Kasumi-1 (cell line): ENCODE results near the gene FLNB.
A peak's percentile ranks its signal among the peaks of the same experiment; 100 is the strongest.
"Not testable (repeated sequence)": the region's sequence is repeated elsewhere in the genome, so short reads cannot be mapped to it uniquely, and the experiment has no call there.

Experiments
- DNase-seq, 2 experiments: peaks; one replicate each; lab custom pipeline; 2025; lab: John Stamatoyannopoulos, UW

FLNB gene

DNA sequence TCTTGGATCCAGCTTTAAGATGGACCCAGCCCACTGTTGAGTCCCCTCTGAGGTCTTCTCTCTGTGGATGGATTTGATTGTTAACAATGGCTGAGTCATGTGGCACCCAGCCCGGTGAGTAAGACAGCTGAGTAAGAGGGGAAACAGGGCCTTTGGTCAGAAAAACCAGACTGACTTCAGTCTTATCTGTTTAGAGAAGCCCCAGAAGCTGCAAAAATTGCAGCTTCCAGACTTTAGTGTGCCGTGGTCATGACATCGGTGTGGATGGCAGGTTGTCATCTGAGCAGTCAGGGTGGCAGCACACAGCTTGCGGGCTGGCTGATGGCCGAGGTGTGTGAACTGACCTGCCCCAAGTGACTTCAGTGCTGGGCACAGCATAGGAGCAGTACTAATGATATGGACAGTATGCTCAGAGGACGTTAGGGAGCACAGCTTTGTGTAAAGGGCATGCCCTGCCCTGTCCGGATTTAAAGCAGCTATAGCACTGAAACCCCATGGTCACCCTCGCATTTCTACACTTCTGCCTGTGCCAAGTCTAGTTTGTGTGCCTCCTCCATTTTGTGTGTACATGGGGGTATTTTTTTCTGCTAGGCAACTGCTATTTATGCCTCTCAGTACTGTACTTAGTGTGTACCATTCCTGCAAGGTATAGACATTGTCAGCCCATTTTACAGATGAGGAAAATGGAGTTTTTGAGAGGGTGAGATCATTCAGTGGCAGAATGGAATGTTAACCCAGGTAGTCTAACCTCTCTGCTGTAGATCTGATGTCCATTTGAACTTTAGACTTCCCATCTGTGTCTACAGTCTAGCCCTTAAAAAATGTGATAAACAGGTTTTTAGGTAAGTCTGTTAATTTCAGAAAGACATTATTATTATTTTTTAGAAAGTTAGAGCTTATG lies 44.4 kb downstream of the FLNB start:
- DNase-seq, result peak; percentile 22 to 47

DNA sequence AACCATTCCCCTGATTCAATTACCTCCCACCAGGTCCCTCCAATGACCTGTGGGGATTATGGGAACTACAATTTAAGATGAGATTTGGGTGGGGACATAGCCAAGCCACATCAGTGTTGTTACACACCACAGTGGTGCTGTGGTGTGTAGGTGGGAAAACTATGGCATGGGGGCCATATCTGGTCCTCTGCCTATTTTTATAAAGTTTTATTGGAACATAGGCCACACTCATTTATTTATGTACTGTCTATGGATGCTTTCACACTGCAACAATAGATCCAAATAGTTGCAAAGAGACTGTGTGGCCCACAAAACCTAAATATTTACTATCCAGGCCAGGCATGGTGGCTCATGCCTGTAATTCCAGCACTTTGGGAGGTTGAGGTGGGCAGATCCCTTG lies 46.4 kb downstream of the FLNB start:
- DNase-seq, result no peak

DNA sequence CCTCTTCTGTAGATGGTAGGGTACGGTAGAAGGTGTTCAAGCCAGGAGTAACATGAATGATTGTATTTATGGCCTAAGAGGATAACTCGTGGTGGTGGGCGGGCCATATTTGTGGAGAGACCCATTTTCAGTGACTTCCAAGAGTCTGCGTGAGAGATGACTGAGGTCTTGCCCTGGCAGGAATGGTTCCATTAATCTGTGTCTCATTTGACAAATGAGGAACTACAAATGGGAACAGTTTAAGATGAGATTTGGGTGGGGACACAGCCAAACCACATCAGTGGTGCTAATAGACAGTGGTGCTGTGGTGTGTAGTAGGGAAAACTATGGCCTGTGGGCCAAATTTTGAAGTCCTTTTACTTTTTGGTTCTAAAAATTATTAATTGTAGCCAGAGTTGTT lies 47.1 kb downstream of the FLNB start:
- peak in 1 of 2 experiments; percentile 5 for DNase-seq

DNA sequence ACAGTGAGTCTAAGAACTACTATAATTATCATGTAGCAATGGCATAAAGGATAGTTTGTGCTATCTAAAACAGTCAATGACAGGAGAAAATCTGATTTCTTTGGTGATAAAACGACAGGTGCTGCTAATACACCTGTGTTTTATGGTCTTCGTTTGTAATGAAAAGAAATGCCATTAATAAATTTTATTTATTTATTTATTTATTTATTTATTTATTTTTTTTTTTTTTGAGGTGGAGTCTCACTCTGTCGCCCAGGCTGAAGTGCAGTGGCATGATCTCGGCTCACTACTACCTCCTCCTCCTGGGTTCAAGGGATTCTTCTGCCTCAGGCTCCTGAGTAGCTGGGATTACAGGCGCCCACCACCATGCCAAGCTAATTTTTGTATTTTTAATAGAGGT lies 47.7 kb downstream of the FLNB start:
- DNase-seq, result not testable (repeated sequence)

DNA sequence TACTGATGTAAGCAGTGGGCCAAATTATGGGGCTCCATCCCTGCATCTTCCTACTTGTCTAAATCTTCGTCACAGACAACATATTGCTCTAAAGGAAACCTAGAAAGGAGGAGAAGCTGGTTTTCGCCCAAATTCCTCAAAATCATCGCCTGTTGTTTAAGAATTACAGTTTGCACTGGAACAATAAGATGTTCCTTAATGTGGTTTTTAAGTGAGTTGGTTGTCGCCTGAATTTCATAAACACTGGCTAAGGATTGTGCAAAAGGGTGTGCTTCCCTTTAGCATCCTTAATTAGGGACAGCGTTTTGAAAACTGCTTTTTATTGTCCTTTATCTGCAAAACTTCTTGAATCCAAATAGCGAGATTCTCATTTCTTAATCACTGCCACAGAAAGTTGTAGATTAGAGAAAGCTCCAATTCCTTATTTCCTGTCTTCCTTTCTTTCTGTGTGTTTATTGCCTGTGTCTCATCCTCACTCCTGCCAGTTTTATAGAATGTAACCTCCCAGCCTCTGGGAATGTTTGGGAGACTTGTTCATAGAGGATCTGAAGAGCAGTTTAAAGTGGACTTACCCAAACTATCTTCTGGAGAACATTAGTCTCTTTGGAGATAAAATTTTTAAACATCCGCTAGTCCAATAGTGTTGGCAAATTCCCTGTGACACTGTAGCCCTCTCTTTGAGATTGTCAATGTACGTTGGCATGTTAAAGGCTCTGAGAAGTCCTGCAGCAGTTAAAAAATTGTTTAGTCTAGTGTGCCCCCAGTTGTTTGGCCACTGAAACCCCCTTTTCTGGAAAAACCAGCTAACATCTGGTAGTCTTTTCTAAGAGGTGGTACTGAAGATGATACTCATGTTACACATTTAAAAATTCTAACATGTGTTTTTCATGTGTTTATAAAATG lies 50.4 kb downstream of the FLNB start:
- DNase-seq, result no peak

DNA sequence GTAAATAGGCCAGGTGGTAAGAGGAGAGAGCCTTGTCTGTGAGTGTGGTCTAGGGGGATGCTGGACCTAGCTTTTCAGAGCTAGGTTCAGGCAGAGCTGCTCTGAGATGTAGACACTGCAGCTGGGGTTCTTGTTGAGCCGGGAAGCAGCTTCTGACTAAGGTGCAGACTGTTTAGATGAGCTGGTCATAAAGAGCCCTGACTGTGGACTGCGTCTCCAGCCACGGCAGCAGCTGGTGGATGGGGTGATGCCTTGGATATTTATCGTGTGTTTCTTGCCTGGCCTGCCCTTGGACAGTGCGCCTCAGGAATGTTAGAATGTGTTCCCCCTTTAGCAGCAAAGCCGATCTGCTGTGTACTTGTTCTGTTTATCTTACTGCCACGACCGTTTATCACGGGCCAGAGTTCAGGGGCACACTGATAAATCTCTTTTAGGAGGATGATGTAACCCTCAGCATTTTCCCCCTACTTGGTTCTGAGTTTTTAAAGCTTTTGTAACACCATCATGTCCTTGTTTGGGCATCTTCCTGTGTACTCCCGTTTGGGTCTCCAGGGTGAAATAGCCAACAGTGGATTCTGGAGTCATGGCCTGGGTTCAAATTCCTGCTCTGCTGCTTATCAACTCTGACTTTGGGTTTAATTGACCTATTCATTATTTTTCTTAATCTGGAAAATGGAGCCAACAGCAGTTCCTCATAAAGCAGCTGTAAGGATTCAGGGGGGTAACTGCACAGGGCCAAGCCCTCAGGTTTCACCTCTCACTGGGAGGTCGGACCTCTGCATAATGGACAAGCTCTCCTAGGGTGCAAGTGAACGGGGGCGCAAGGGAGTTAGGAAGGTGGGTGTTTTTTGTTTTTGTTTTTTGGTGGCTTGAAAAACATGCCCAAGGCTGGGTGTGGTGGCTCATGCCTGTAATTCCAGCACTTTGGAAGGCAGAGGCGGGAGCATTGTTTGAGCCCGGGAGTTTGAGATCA lies 51.4 kb downstream of the FLNB start:
- no peak for DNase-seq

DNA sequence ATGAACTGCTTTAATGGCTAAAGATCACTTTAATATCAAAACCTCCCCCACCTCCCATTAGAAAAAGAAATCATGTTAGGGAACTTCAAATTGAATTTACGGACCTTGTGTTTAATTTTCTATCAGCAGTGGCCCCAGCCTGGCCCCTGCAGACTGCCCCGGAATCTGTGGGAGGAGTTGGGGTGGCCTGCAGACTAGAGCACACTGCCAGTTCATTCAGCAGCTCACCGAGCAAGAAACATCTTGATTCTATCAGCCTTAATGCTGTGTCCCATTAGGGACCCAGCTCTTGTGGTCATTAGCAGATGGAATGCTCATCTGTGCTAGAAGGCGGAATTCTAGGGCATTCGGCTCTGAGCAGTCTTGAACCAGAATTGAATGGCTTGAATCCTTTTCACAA lies 54.2 kb downstream of the FLNB start:
- no peak for DNase-seq

DNA sequence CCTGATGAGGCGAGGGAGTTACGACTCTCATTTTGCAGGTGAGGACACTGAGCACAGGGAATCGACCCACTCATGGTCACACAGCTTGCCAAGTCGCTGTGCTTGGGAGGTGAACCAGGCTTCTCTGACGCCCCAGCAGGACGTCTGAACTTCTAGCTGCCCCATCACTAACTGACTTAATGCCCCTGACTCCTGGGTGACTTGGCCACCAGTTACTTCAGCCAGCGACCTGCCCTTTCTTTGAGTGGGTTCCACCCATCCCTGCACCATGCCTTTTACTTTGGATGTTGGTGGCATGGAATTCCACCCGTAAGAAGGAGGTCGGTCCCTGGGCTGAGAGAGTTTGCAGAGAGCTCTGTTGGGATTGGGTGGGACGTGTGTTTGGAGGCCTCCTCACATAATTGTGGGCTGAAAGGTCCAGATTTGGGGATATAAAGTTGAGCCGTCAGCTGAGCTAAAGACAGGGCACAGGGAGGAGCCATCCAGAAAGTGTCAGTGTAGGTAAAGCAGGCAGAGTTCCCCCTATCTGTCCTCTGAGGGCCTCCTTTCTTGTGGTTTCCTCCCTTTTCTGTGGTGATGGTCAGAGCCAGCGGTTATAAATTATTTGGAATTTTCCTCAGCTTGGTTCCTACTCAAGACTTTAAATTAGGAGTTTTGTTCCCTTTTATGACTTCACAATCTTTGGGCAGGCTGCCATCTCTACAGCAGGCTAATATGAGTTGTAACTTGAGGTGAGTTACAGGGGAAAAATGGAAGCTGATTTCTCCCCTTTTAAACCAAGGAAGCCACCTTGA lies 55.0 kb downstream of the FLNB start:
- DNase-seq, result peak; percentile 54 to 58

DNA sequence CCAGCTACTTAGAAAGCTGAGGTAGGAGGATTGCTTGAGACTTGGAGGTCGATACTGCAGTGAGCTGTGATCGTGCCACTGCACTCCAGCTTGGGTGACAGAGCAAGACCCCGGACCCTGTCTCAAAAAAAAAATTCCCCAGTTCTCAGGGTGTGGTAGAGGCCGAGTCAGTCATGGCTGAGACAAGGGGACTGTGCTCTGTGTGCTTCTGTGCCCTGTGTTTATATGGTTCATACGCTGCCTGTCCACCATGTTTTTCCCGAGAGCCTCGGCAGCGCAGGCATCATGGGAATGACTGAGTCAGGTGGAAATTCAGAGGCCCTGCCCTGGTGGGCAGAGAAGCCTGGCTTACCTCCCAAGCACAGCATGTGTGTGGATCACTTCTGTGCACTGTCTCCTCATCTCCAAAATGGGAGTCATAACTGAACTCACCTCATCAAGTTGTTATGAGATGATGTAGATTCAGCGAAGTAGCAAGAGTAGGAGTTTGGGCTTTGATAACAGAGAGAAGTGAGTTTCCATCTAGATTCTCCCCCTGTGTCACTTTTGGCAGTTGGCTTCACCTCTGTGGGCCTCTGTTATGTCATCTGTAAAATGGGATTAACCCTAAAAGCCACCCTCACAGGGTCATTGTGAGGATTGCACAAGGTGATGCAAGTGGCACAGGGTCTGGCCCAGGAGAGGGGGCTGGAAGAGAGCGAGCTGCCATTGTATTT lies 56.9 kb downstream of the FLNB start:
- no peak for DNase-seq

DNA sequence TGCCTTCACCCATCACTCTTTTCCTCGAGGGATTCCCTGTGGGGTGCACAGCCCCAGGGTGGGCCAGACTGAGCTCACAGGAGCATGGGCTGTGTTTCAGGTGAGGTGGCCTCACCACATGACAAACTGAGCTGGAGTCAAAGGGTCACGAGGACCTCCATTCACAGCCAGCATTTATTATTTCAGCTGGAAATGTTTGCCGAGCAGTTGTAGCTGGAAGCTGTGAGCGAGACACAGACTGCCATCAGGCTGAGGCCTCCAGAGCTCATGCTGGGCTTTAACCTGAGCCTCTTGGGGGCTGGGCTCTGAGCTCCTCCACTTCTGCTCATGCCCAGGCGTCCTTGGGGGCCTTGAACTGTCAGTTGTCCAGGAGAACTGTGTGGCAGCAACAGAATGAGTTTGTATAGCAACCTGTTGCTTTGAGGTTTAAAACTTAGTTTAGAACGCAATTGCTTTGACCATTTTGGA lies 57.5 kb downstream of the FLNB start:
- no peak for DNase-seq

DNA sequence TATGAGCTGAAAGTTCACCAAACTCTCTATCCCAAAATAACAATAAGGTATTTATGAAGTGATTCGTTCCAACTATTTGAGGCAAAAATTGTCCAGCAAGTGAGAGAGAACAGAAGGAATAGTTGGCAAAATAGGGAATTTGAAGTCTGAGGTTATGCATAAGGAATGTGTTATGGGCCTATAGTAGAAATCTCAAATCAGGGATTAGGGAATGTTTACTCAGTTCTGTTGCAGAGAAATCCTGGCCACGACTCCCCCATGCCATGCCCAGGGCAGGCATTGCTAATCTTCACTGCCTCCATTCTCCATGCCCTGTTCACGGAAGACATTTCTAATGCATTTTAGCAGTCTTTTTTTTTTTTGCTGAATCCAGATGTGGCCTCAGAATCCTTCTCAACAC lies 58.6 kb downstream of the FLNB start:
- no peak for DNase-seq

DNA sequence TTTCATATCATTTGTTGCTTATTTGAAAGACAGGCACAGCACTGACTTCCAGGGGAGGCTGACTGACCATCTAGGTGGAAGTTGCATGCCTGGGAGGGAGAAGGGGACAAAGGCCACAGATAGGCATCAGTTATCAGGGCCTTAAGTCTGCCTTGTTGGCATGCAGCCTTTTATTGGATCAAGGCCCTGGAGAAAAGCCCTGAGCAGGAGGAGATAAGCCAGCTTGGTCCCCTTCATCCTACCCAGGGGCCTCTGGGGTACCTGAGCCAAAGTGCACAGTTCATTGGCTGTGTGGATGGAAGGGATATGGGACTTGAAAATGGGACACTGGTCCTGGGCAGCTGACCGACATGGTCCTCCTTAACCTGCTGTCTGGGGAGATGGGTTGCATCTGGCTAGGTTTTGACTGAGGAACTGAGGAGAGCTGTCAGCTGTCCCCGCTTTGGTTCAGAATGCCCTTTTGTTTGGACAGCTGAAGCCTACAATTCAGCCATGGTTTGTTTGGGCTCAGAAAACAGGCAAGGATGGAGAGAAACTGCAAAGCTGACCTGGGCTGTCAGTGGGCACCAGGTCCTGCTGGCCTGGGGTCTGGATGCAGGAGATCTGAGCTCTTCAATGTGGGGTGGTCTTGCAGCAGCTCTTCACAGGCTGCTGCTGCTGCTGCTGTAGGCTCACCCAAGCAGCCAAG lies 60.0 kb downstream of the FLNB start:
- DNase-seq, result no peak

DNA sequence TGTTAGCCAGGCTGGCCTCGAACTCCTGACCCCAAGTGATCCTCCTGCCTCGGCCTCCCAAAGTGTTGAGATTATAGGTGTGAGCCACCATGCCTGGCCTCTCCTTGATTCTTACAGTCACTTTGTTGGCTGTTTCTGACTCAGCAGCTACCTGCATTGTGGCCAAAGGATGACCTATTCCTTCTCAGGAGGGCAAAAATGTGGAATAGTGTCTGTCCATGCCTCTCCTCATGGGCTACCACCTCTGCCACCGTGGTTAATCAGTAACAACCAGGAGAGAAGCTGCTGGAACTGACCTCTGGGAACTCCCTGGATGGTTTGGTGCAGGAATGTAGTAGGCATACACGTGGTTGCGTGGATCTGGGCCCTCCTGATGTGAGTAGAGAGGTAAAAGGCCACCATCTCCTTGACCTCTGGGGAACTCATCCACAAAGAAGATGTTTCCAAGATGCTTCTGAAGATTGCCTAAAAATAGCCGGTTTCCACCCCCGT lies 63.3 kb downstream of the FLNB start:
- no peak for DNase-seq

DNA sequence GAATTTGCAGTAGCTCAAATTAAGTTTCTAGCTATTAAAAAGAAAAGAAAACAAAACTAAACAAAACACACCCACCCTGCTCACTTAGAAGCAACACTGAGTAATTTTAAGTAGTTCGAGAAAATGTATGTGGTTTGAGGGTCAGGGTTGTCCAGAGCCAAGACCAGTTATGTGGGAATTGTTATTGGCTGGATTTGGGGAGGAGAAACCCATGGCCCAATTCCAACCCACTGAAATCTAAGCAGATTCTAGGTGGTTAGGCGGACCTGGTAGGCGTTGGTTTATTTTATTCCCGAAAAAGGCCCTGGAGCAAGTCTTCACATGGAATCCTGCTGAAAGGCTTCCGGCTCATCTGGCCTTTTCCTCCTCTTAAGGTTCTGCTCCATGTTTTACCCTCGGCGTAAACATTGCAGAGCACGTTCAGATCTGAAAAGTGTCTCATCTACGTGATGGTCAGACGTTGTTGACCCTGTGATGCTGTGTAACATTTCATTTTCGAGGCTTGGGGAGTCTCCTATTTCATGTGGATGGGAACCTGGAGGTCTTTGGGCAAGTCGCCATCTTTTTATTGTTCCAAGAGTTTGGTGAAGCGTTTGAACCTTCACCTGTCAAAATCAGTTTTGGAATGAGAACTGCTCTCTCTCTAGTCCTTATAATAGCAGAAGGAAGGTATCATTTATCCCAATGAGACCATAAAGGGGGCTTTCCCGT lies 64.0 kb downstream of the FLNB start:
- no peak for DNase-seq

DNA sequence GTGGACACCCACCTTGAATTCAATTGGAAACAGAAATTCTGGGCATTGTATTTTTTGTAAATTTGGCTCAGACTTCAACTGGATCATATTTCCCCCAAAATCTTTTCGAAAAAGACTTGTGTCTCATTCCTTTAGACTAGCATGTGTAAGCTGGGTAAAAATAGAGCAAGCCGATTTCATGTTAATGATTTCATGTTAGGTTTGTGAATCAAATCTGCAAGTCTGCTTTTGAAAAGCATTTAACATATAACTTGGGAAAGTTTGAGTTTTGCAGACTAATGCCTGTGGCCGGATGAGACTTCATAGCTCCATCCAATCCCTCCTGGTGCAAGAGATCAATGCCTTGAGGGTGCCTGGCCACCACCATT lies 64.5 kb downstream of the FLNB start:
- no peak for DNase-seq

DNA sequence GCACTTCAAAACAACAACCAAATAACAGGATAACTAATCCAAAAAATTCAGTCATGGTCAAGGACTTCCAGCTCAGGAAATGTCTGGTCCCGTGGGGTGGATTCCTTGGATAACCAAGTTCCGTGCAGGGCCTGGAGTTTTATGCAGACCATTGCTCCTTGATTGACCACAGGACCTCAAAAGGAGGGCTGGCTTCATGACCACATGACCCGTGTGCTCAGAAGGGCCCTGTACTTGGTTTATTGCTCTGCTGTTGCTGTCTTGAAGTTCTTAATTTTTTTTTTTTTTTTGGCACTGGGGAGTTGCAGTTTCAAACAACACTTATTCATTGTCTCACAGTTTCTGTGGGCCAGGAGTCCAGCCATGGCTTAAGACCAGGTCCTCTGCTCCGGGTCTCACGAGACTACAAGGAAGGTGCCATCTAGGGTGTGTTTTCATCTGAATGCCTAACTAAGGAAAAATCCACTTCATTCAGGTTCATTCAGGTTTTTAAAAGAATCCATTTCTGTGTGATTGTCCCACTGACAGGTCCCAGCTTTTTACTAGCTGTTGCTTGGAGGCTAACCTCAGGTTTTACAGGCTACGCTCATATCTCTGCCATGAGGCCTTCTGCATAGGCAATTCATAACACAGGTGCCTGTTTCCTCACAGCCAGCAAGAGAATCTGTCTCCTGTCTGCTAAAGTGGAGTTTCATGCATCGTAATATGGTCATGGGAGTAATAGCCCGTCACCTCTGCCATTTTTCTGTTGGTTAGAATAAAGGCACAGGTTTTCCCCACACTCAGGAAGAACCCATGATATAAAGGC lies 65.3 kb downstream of the FLNB start:
- DNase-seq, result no peak

DNA sequence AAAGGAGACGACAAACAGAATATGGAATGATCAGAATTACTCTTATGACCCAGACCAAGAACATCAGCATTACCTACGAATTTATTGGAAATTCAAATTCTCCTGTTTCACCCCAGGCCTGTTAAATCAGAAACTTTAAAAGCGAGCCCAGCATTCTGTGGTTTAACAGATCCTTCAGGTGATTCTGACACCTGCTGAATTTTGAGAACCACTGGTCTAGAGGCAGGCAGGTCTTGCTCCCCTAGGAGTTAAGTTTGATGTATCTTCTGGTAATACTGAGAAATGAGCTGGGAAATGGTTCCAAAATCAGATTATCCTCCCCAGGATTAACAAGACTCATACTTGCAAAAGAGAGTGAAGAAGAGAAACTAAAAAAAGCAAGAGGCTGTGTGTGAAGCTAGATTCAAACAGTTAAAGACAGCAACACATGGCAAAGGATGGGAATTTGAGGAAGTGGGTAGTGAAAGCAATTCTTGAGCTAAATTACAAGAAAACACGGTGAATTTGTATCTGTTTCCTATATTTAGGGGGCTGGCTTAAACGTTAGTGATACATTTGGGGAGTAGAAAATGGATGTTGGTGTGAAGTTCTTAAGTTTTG lies 66.0 kb downstream of the FLNB start:
- DNase-seq, result peak; percentile 79 to 83

DNA sequence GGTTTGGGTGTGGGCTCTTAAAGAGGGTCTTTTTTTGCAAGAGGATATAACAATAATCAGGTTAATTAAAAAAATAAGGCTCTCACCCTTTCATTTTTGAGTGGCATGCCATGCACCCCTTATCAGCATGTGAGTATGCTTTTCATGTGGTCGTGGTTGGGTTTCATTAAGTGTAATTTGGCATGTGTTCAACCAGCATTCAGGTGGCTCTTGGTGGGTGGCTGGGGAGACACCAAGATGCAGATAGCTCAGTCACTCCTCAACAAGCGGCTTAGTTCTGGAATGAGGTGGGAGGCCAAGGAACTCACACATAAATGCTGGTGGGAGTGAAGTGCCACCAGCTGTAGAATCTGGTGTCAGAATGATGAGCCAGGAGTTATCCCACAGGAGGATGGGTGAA lies 66.8 kb downstream of the FLNB start:
- no peak for DNase-seq
